Measurements from ENCODE around the gene CHMP2A. TPM values are rescaled to one million over a fixed set of nuclear protein-coding genes. Genes with fewer than 3 reads are reported as not detected.

The CHMP2A gene
- total and polyA plus RNA-seq, 10 of the 15 experiments (the other 5 are each of a cell fraction or from before 2014, with no cell fraction given) = 69.5 to 172 (median 109) TPM

GRCh38 chr19:58544591-58545285 lies 10.2 kb downstream of the CHMP2A start (continued):
- TF ChIP-seq, protein P1, sequence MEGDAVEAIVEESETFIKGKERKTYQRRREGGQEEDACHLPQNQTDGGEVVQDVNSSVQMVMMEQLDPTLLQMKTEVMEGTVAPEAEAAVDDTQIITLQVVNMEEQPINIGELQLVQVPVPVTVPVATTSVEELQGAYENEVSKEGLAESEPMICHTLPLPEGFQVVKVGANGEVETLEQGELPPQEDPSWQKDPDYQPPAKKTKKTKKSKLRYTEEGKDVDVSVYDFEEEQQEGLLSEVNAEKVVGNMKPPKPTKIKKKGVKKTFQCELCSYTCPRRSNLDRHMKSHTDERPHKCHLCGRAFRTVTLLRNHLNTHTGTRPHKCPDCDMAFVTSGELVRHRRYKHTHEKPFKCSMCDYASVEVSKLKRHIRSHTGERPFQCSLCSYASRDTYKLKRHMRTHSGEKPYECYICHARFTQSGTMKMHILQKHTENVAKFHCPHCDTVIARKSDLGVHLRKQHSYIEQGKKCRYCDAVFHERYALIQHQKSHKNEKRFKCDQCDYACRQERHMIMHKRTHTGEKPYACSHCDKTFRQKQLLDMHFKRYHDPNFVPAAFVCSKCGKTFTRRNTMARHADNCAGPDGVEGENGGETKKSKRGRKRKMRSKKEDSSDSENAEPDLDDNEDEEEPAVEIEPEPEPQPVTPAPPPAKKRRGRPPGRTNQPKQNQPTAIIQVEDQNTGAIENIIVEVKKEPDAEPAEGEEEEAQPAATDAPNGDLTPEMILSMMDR (IDR thresholded peaks at IDR 0.05 in 2 of 3, conservative IDR thresholded peaks at IDR 0.05 in 1 of 3; ENCODE audit: control insufficient read depth in 2 of 3, extremely low read depth in 1 of 3, insufficient read depth in 1 of 3, low read depth in 3 of 3, low read length in 3 of 3) = no peak
- TF ChIP-seq MTA2 (IDR thresholded peaks at IDR 0.05; ENCODE audit: low read depth) (no peak), CEBPZ (IDR thresholded peaks at IDR 0.05; ENCODE audit: low read depth, low read length) (no peak), MXI1 (IDR thresholded peaks at IDR 0.05; ENCODE audit: low read depth, low read length) (peak; percentile 59), CUX1 (IDR thresholded peaks at IDR 0.05; ENCODE audit: insufficient replicate concordance, low read depth, low read length) (no peak), RELA (IDR thresholded peaks at IDR 0.05; ENCODE audit: borderline replicate concordance, partially characterized antibody) (no peak), CBX5 (IDR thresholded peaks at IDR 0.05; ENCODE audit: low read depth) (no peak), MYC (IDR thresholded peaks at IDR 0.05; ENCODE audit: insufficient read depth, insufficient read length, insufficient replicate concordance, low read length, severe bottlenecking) (peak; percentile 9), CBFB (IDR thresholded peaks at IDR 0.05; ENCODE audit: low read depth) (no peak), BHLHE40 (IDR thresholded peaks at IDR 0.05; ENCODE audit: borderline replicate concordance in 1 of 2, low read depth in 2 of 2, low read length in 1 of 2) (0 out of 4 replicates have a peak, but pooled peaks of 1 of the 2 experiments have one; percentile 27), BACH1 (IDR thresholded peaks at IDR 0.05; ENCODE audit: borderline replicate concordance) (no peak), EGR1 (IDR thresholded peaks at IDR 0.05; ENCODE audit: borderline replicate concordance in 1 of 2, low read depth in 2 of 2, low read length in 2 of 2) (no peak), JUNB (IDR thresholded peaks at IDR 0.05) (no peak), SUPT20H (IDR thresholded peaks at IDR 0.05; ENCODE audit: borderline replicate concordance, control insufficient read depth, low read depth, low read length) (no peak), DPF2 (IDR thresholded peaks at IDR 0.05) (peak; percentile 39; the same call in 1 of the 2 replicates), SRF (IDR thresholded peaks at IDR 0.05; ENCODE audit: low read depth in 2 of 2, low read length in 2 of 2) (no peak)
- TF ChIP-seq, protein P2, sequence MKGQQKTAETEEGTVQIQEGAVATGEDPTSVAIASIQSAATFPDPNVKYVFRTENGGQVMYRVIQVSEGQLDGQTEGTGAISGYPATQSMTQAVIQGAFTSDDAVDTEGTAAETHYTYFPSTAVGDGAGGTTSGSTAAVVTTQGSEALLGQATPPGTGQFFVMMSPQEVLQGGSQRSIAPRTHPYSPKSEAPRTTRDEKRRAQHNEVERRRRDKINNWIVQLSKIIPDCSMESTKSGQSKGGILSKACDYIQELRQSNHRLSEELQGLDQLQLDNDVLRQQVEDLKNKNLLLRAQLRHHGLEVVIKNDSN (IDR thresholded peaks at IDR 0.05; ENCODE audit: borderline replicate concordance, extremely low read length, insufficient read depth, low read depth, low read length) = no peak

All from GM12878 (cell line).